Measurements from ENCODE around the gene FAM222A.

FAM222A gene

DNA sequence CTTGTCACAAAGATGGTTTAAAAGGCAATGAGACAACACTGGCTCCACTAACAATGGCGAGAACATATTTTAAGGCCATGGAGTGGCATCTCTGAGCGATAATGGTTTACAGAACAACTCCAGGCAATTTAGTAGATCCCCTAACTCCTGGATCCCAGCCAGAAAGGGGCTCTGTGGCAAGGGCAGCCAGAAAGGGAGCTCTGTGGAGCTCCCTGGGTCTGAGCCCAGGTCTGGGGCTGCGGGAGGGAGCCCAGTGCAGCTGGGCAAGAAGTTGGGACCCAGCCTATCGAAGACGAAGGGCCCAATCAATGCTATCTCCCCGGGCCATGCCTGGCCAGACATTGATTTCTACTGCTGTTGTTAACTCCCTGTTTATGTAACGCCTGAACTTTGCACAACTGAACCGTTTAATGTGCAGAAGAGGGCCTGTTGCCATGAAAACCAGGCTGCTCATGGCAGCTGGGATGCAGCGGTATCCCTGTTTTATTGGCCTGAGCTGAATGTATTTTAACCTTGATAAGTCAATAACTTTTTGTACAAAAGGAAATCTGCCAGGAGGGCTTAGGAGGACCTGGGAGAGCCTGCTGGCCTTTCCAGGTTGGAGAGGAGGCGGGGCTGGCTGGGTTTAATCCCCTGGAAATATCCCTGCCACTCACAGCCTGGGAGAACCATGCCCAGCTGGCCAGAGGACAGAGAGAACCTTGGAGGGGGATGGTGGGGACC is 6.7 kb upstream of the FAM222A start:
- TF ChIP-seq, protein P1, sequence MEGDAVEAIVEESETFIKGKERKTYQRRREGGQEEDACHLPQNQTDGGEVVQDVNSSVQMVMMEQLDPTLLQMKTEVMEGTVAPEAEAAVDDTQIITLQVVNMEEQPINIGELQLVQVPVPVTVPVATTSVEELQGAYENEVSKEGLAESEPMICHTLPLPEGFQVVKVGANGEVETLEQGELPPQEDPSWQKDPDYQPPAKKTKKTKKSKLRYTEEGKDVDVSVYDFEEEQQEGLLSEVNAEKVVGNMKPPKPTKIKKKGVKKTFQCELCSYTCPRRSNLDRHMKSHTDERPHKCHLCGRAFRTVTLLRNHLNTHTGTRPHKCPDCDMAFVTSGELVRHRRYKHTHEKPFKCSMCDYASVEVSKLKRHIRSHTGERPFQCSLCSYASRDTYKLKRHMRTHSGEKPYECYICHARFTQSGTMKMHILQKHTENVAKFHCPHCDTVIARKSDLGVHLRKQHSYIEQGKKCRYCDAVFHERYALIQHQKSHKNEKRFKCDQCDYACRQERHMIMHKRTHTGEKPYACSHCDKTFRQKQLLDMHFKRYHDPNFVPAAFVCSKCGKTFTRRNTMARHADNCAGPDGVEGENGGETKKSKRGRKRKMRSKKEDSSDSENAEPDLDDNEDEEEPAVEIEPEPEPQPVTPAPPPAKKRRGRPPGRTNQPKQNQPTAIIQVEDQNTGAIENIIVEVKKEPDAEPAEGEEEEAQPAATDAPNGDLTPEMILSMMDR (IDR thresholded peaks at IDR 0.05) = no peak
- Mint-ChIP-seq H3K27ac (no peak overlapping the region), H3K4me3 (no peak overlapping the region), H3K9me3 (no peaks in the 10 kb centered on the region), H3K4me1 (peaks cover 54% of the 10 kb centered on the region), H3K36me3 (ENCODE audit: low read depth) (no peaks in the 10 kb centered on the region), H3K27me3 (ENCODE audit: low read depth, poor library complexity) (peaks cover 33% of the 10 kb centered on the region)
- DNase-seq = no peak

DNA sequence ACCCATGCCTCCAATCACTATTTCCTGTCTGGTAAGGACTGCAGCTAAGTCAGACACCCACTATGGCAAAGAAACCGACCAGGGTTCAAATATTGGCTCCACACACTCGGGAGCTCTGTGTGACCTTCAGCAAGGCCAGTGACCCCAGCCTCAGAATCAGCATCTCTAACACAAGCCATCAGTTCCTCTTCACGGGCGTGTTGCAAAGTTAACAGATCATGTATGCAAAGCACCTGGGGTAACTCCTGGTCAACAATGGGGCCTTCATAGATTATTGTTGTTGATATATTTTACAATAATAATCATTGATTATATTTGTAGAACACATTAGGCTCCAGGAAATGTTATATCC is 6.2 kb upstream of the FAM222A start:
- peaks cover 39% of the 10 kb centered on the region for H3K27me3 Mint-ChIP-seq (ENCODE audit: low read depth, poor library complexity)
- no peaks in the 10 kb centered on the region for H3K9me3 Mint-ChIP-seq
- TF ChIP-seq, protein P1 (IDR thresholded peaks at IDR 0.05) = no peak
- no peak overlapping the region for H3K4me3 Mint-ChIP-seq
- no peaks in the 10 kb centered on the region for H3K36me3 Mint-ChIP-seq (ENCODE audit: low read depth)
- no peak overlapping the region for H3K27ac Mint-ChIP-seq
- peaks cover 53% of the 10 kb centered on the region for H3K4me1 Mint-ChIP-seq
- no peak for DNase-seq

DNA sequence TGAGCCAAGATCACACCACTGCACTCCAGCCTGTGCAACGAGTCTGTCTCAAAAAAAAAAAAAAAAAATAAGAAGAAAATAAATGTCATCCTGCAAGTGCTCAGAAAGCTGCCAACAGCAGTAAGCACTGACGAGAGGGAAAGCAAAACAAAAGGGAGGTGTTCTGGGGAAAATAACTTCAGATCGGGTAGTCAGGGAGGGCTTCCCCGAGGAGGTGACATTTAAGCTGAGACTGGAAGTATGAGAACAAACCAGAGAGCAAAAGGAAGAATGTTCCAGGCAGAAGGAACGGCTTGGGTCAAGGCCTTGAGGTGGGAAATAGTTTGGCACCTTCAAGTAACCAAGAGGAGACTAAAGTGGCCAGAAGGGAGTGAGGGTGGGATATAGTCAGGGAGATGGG is 4.7 kb upstream of the FAM222A start:
- H3K9me3 Mint-ChIP-seq = no peaks in the 10 kb centered on the region
- H3K4me1 Mint-ChIP-seq = peaks cover 50% of the 10 kb centered on the region
- H3K4me3 Mint-ChIP-seq = no peak overlapping the region
- no peaks in the 10 kb centered on the region for H3K36me3 Mint-ChIP-seq (ENCODE audit: low read depth)
- TF ChIP-seq, protein P1 (IDR thresholded peaks at IDR 0.05) = no peak
- H3K27ac Mint-ChIP-seq = no peak overlapping the region
- peaks cover 46% of the 10 kb centered on the region for H3K27me3 Mint-ChIP-seq (ENCODE audit: low read depth, poor library complexity)
- DNase-seq = no peak

GRCh38 chr12:109709401-109709991 is 4.1 kb upstream of the FAM222A start:
- H3K36me3 Mint-ChIP-seq (ENCODE audit: low read depth) = no peaks in the 10 kb centered on the region
- no peak overlapping the region for H3K4me3 Mint-ChIP-seq
- H3K9me3 Mint-ChIP-seq = no peaks in the 10 kb centered on the region
- H3K27me3 Mint-ChIP-seq (ENCODE audit: low read depth, poor library complexity) = peaks cover 46% of the 10 kb centered on the region
- TF ChIP-seq, protein P1 (IDR thresholded peaks at IDR 0.05) = no peak
- no peak overlapping the region for H3K27ac Mint-ChIP-seq
- no peak for DNase-seq
- peaks cover 50% of the 10 kb centered on the region for H3K4me1 Mint-ChIP-seq

- DNase-seq = no peak
- Mint-ChIP-seq H3K4me3 (no peak overlapping the region), H3K27ac (no peak overlapping the region), H3K27me3 (ENCODE audit: low read depth, poor library complexity) (peaks cover 38% of the 10 kb centered on the region), H3K9me3 (no peaks in the 10 kb centered on the region), H3K36me3 (ENCODE audit: low read depth) (no peaks in the 10 kb centered on the region), H3K4me1 (peaks cover 50% of the 10 kb centered on the region)
- TF ChIP-seq, protein P1 (IDR thresholded peaks at IDR 0.05) = no peak
Observed at GRCh38 chr12:109710205-109710746, 3.3 kb upstream of the FAM222A start.

Data from nephron progenitor cell (in vitro differentiated cells).